ENCODE results near the gene KCTD2. TPM values are rescaled to one million over a fixed set of nuclear protein-coding genes. Genes with fewer than 3 reads are reported as not detected.

Gene KCTD2
- total and polyA plus RNA-seq, 9 of the 15 experiments (the other 6 are each of a cell fraction or from before 2014, with no cell fraction given): 1.7 to 32.9 (median 15.8) TPM

- TF ChIP-seq NKRF (IDR thresholded peaks at IDR 0.05; ENCODE audit: borderline replicate concordance): peak; percentile 80; the same call in 1 of the 2 replicates
- TF ChIP-seq ZNF511 (CRISPR knock-in tag; IDR thresholded peaks at IDR 0.05): peak; percentile 81; the same call in 1 of the 2 replicates
- TF ChIP-seq CEBPZ (IDR thresholded peaks at IDR 0.05; ENCODE audit: borderline replicate concordance, low read depth, low read length): 0 out of 2 replicates have a peak, but pooled peaks have one; percentile 7
- peak; percentile 65 for TF ChIP-seq HNRNPLL (IDR thresholded peaks at IDR 0.05; ENCODE audit: low read depth, low read length, poor library complexity, severe bottlenecking)
- TF ChIP-seq NONO (IDR thresholded peaks at IDR 0.05; ENCODE audit: low read depth in 2 of 2, low read length in 1 of 2): peak; percentile 62 to 83; a peak in 2 of 4 replicates
- peak; percentile 40; the same call in 1 of the 2 replicates for TF ChIP-seq EP300 (IDR thresholded peaks at IDR 0.05; ENCODE audit: low read length)
- no peak for TF ChIP-seq ZNF253 (CRISPR knock-in tag; conservative IDR thresholded peaks at IDR 0.05)
- TF ChIP-seq E4F1 (CRISPR knock-in tag; IDR thresholded peaks at IDR 0.05; ENCODE audit: borderline replicate concordance): no peak
- 0 out of 2 replicates have a peak, but pooled peaks have one; percentile 34 for TF ChIP-seq CHAMP1 (IDR thresholded peaks at IDR 0.05)
- no peak for TF ChIP-seq ZNF785 (CRISPR knock-in tag; IDR thresholded peaks at IDR 0.05)
- TF ChIP-seq EHMT2 (IDR thresholded peaks at IDR 0.05): no peak
- 0 out of 2 replicates have a peak, but pooled peaks have one; percentile 11 for TF ChIP-seq ATF1 (CRISPR knock-in tag; IDR thresholded peaks at IDR 0.05)
- peak; percentile 84 for TF ChIP-seq ATF1 (tag; IDR thresholded peaks at IDR 0.05)
- TF ChIP-seq IRF2 (CRISPR knock-in tag; IDR thresholded peaks at IDR 0.05): no peak
- no peak for TF ChIP-seq POLR3A (IDR thresholded peaks at IDR 0.05; ENCODE audit: borderline replicate concordance, extremely low read depth, insufficient read depth, insufficient read length)
These were observed 34.5 kb upstream of the KCTD2 start, which contains the start of gene MRPL58 (continued) for GRCh38 chr17:75012346-75013091.
